OCI-LY7 (cell line): ENCODE results near the gene FHL1.

Experiments
- EZH2phosphoT487 ChIP-seq: fragments of 200-600 bp; sonication (generic); IDR thresholded peaks from 2 replicates; pipeline ENCODE4 v1.6.1; 2018; ENCODE audit warnings: low read depth, borderline replicate concordance, mild to moderate bottlenecking, mixed run types, antibody characterized with exemption, low read length, moderate library complexity, mixed read lengths
- TF ChIP-seq, protein P1 (sequence below): fragments of 200-600 bp; sonication (generic); conservative IDR thresholded peaks from 2 replicates; pipeline ENCODE4 v1.5.1; 2014; ENCODE audit warnings: mild to moderate bottlenecking, antibody characterized with exemption, low read length, moderate library complexity, mixed read lengths

DNA sequence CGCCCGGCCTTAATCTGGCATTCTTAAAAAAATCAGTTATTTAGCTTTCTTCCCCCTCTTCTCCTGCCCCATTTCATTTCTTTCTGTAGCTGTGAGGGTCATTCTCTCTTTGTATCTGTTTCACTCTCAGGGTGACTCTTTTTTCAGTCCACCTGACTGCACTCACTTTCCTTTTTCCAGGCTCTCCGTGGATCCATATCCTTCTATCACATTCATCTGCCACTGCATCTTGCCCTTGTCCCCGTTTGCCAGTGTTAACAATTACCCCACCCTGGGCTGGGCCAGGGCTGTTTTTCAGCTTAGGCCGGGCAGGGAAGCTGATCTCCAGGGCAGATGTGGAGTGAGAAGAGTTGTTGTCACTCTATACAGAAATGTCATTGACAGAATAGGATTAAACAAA is 7.7 kb downstream of the FHL1 start:
- TF ChIP-seq, protein P1, sequence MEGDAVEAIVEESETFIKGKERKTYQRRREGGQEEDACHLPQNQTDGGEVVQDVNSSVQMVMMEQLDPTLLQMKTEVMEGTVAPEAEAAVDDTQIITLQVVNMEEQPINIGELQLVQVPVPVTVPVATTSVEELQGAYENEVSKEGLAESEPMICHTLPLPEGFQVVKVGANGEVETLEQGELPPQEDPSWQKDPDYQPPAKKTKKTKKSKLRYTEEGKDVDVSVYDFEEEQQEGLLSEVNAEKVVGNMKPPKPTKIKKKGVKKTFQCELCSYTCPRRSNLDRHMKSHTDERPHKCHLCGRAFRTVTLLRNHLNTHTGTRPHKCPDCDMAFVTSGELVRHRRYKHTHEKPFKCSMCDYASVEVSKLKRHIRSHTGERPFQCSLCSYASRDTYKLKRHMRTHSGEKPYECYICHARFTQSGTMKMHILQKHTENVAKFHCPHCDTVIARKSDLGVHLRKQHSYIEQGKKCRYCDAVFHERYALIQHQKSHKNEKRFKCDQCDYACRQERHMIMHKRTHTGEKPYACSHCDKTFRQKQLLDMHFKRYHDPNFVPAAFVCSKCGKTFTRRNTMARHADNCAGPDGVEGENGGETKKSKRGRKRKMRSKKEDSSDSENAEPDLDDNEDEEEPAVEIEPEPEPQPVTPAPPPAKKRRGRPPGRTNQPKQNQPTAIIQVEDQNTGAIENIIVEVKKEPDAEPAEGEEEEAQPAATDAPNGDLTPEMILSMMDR: no peak
- no peak for TF ChIP-seq EZH2phosphoT487
